Ishikawa (cell line): ENCODE results near the gene MORC4.

Experiments
- CEBPB ChIP-seq: IDR thresholded peaks from 2 replicates; pipeline ENCODE4 v1.6.1; 2012
- CREB1 ChIP-seq: IDR thresholded peaks from 2 replicates; pipeline ENCODE4 v1.6.1; 2012; ENCODE audit warnings: low read depth
- EGR1 ChIP-seq: IDR thresholded peaks from 2 replicates; pipeline ENCODE4 v1.6.1; 2012
- EP300 ChIP-seq: IDR thresholded peaks from 2 replicates; pipeline ENCODE4 v1.6.1; 2012; ENCODE audit warnings: borderline replicate concordance
- FOXM1 ChIP-seq: IDR thresholded peaks from 2 replicates; pipeline ENCODE4 v1.6.1; 2012; ENCODE audit warnings: low read depth, borderline replicate concordance
- NFIC ChIP-seq: IDR thresholded peaks from 2 replicates; pipeline ENCODE4 v1.6.1; 2012
- RAD21 ChIP-seq: IDR thresholded peaks from 2 replicates; pipeline ENCODE4 v1.6.1; 2012; ENCODE audit warnings: low read depth
- TAF1 ChIP-seq: IDR thresholded peaks from 2 replicates; pipeline ENCODE4 v1.6.1; 2012; ENCODE audit warnings: low read depth, mild to moderate bottlenecking
- TCF12 ChIP-seq: IDR thresholded peaks from 2 replicates; pipeline ENCODE4 v1.6.1; 2012; ENCODE audit warnings: low read depth
- TEAD4 ChIP-seq: IDR thresholded peaks from 2 replicates; pipeline ENCODE4 v1.6.1; 2012
- USF1 ChIP-seq: IDR thresholded peaks from 2 replicates; pipeline ENCODE4 v1.6.1; 2012
- YY1 ChIP-seq: IDR thresholded peaks from 2 replicates; pipeline ENCODE4 v1.6.1; 2012; ENCODE audit warnings: low read depth
- ZBTB7A ChIP-seq: IDR thresholded peaks from 2 replicates; pipeline ENCODE4 v1.6.1; 2012; ENCODE audit warnings: low read depth
- TF ChIP-seq, protein P1 (sequence below): IDR thresholded peaks from 2 replicates; pipeline ENCODE4 v1.6.1; 2012; ENCODE audit warnings: low read depth, mild to moderate bottlenecking
- TF ChIP-seq, protein P2 (sequence below): IDR thresholded peaks from 2 replicates; pipeline ENCODE4 v1.6.1; 2012

MORC4 gene

DNA sequence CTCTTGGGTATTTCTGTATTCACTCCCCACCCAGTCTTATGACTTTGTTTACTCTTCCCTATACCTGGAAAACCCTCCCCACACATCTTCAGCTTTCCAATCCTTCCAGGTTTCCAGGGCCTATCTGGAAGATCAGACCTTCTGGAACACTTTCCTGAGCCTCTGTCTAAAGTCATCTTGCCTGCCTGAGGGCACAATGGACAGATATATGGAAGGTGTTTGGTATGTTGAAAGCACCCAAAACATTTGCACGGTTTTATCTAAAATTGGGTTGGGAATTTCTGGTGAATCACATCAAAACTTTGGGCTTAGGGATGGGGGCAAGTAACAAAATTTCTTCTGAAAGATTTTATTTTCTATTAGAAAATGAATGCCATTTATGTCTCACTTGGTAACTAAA lies 63.8 kb downstream of the MORC4 start:
- TF ChIP-seq USF1 (no peak), CEBPB (no peak), FOXM1 (no peak), YY1 (no peak), EGR1 (no peak), TEAD4 (no peak), TAF1 (no peak)

DNA sequence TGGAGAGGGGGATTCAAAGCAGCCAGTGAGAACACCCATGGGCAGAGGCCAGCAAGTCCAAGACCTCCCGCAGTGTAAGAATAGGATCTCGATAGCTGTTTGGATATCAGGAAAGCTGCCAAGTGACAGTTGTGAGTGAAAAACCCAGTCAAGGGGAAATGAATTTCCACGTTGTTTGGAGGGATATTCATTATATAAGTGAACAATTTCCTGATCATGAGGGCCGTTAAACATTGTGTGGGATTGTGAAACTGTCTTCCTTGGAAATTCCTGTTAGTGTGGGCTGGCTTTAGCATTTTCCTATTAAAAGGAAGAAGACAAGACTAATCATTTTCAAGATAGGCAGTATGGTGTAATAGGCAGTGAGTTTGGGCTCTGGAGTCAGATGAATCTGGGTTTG lies 64.8 kb downstream of the MORC4 start:
- no peak for TF ChIP-seq USF1
- TF ChIP-seq TAF1: no peak
- TF ChIP-seq EP300: no peak

DNA sequence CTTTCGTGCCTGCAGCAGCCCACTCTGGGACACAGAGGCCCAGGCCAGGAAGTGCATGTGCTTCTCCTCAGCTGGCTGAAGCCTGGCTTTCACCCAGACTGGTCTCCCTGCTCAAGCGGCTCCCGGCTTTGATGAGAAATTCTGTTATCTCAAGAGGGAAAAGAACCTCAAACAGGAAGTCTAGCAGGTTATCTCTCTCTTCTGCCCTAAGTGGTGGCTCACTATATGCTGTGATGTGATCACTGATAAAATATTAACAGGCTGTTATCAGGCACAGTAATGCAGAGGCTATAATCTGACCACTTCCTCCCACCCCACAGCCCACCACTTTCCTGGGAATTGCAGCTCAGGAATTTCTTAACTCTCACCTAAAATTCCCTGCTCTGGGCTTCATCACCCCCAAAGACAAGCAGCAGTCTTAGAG lies 66.5 kb downstream of the MORC4 start:
- TF ChIP-seq CREB1 (no peak), EGR1 (no peak), CEBPB (no peak), ZBTB7A (no peak), TCF12 (no peak), FOXM1 (no peak), NFIC (no peak), USF1 (no peak), TAF1 (no peak), RAD21 (no peak), EP300 (no peak), TEAD4 (no peak)
- TF ChIP-seq, protein P1, sequence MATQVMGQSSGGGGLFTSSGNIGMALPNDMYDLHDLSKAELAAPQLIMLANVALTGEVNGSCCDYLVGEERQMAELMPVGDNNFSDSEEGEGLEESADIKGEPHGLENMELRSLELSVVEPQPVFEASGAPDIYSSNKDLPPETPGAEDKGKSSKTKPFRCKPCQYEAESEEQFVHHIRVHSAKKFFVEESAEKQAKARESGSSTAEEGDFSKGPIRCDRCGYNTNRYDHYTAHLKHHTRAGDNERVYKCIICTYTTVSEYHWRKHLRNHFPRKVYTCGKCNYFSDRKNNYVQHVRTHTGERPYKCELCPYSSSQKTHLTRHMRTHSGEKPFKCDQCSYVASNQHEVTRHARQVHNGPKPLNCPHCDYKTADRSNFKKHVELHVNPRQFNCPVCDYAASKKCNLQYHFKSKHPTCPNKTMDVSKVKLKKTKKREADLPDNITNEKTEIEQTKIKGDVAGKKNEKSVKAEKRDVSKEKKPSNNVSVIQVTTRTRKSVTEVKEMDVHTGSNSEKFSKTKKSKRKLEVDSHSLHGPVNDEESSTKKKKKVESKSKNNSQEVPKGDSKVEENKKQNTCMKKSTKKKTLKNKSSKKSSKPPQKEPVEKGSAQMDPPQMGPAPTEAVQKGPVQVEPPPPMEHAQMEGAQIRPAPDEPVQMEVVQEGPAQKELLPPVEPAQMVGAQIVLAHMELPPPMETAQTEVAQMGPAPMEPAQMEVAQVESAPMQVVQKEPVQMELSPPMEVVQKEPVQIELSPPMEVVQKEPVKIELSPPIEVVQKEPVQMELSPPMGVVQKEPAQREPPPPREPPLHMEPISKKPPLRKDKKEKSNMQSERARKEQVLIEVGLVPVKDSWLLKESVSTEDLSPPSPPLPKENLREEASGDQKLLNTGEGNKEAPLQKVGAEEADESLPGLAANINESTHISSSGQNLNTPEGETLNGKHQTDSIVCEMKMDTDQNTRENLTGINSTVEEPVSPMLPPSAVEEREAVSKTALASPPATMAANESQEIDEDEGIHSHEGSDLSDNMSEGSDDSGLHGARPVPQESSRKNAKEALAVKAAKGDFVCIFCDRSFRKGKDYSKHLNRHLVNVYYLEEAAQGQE: no peak
- TF ChIP-seq, protein P2, sequence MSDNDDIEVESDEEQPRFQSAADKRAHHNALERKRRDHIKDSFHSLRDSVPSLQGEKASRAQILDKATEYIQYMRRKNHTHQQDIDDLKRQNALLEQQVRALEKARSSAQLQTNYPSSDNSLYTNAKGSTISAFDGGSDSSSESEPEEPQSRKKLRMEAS: no peak

- TF ChIP-seq EGR1: no peak
- TF ChIP-seq, protein P1: no peak
- no peak for TF ChIP-seq USF1
- TF ChIP-seq CREB1: no peak
- no peak for TF ChIP-seq YY1
- TF ChIP-seq TEAD4: no peak
- no peak for TF ChIP-seq CEBPB
- TF ChIP-seq RAD21: no peak
- TF ChIP-seq ZBTB7A: no peak
- TF ChIP-seq EP300: no peak
- no peak for TF ChIP-seq NFIC
- TF ChIP-seq, protein P2: no peak
- no peak for TF ChIP-seq TAF1
- no peak for TF ChIP-seq TCF12
- no peak for TF ChIP-seq FOXM1
Observed at GRCh38 chrX:106932960-106933537, 67.0 kb downstream of the MORC4 start.

DNA sequence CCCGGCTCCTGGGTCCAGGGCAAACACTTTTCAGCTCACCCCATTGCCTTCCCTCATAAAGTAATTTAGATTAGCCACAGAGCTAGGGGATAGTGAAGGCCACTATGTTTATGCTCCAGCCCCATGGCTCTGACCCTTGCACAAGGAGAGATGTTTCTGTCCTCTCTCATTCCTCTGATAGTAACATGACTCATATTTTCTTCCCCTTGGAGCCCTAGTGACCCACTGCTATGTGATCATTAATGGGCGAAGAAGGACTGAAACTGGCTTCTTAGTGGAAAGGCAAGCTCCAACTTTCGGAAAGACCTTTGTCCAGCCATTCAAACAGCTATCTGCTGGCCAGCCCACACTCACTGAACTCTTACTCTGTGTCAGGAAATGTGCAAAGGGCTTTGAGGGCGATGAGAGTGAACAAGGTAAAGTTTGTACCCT lies 67.5 kb downstream of the MORC4 start:
- no peak for TF ChIP-seq USF1
- TF ChIP-seq RAD21: no peak
